H1 (cell line): Measurements from ENCODE around the gene TMEM106C. TPM values are rescaled to one million over a fixed set of nuclear protein-coding genes. Genes with fewer than 3 reads are reported as not detected.

Source experiments
- CTCF ChIA-PET: fragments of 300-600 bp; sonication (Branson Sonifier 250); formaldehyde crosslinking; loops from one replicate; lab custom pipeline; 2021; ENCODE audit not compliant: partially characterized antibody; lab: Charles Lee
- POLR2A ChIA-PET: fragments of 300-600 bp; sonication (Branson Sonifier 250); formaldehyde crosslinking; loops from one replicate; lab custom pipeline; 2021; ENCODE audit warnings: inconsistent platforms; ENCODE audit not compliant: partially characterized antibody; lab: Charles Lee
- DNase-seq, 2 experiments: peaks; one replicate each; pipeline versions ENCODE4 v3.0.0 to v3.0.0-alpha.2; 2010 to 2022; ENCODE audit warnings: low spot score in 2 of 2, low read depth in 1 of 2, mixed read lengths in 1 of 2
- FAIRE-seq: peaks from 2 replicates; lab custom pipeline; 2011; peaks lifted over from hg19 to GRCh38; lab: Jason Lieb, UNC
- H2AFZ ChIP-seq: 2 replicates; pipeline ENCODE4 v1.8.1; 2012; ENCODE audit warnings: low read length, inconsistent platforms
- H2AK5ac ChIP-seq: 2 replicates; pipeline ENCODE4 v1.6.1; 2013; ENCODE audit warnings: low read depth, low read length
- H2BK120ac ChIP-seq: replicated peaks from 2 replicates; pipeline ENCODE3; 2013; ENCODE audit warnings: low read depth, low read length, inconsistent platforms
- H2BK12ac ChIP-seq: 2 replicates; pipeline ENCODE4 v1.6.1; 2013; ENCODE audit warnings: low read depth, low read length
- H2BK15ac ChIP-seq: 2 replicates; pipeline ENCODE4 v1.6.1; 2013; ENCODE audit warnings: low read length
- H2BK20ac ChIP-seq: 2 replicates; pipeline ENCODE4 v1.6.1; 2013; ENCODE audit warnings: low read length
- H2BK5ac ChIP-seq: 2 replicates; pipeline ENCODE4 v1.6.1; 2013; ENCODE audit warnings: low read depth, low read length
- H3K14ac ChIP-seq: 2 replicates; pipeline ENCODE4 v1.6.1; 2013; ENCODE audit warnings: inconsistent platforms; ENCODE audit not compliant: insufficient read length
- H3K18ac ChIP-seq: 2 replicates; pipeline ENCODE4 v1.6.1; 2013; ENCODE audit warnings: low read length; ENCODE audit errors: extremely low read depth
- H3K23ac ChIP-seq: 2 replicates; pipeline ENCODE4 v1.6.1; 2013; ENCODE audit warnings: inconsistent platforms; ENCODE audit not compliant: insufficient read length
- H3K23me2 ChIP-seq: 2 replicates; pipeline ENCODE4 v1.6.1; 2013; ENCODE audit warnings: low read depth, low read length
- H3K27ac ChIP-seq: 2 replicates; pipeline ENCODE4 v1.6.1; 2011; ENCODE audit warnings: low read depth, low read length, inconsistent platforms
- H3K27me3 ChIP-seq, 4 experiments: replicated peaks in 1 of 4; 1 replicate in 1 of 4; 2 replicates in 3 of 4; pipeline versions ENCODE4 v1.6.1 to v1.8.1; 2011 to 2013; ENCODE audit warnings: low read length in 3 of 4, mild to moderate bottlenecking in 3 of 4, inconsistent platforms in 2 of 4, mixed read lengths in 2 of 4, moderate library complexity in 1 of 4; ENCODE audit not compliant: control insufficient read depth in 3 of 4, insufficient read depth in 3 of 4; ENCODE audit errors: extremely low read depth in 1 of 4
- H3K36me3 ChIP-seq, 4 experiments: 2 replicates each; pipeline versions ENCODE4 v1.6.1 to v1.8.1; 2011 to 2013; ENCODE audit warnings: mild to moderate bottlenecking in 4 of 4, low read length in 3 of 4, moderate library complexity in 2 of 4, control low read depth in 1 of 4, inconsistent platforms in 1 of 4; ENCODE audit not compliant: insufficient read depth in 4 of 4, control insufficient read depth in 2 of 4
- H3K4ac ChIP-seq: replicated peaks from 2 replicates; pipeline ENCODE3; 2013; ENCODE audit warnings: low read length, low read depth, mixed read lengths, inconsistent platforms; ENCODE audit not compliant: insufficient read length
- H3K4me1 ChIP-seq, 4 experiments: replicated peaks in 1 of 4; 1 replicate in 1 of 4; 2 replicates in 3 of 4; pipeline versions ENCODE4 v1.6.1 to v1.8.1; 2011 to 2013; ENCODE audit warnings: low read length in 3 of 4, inconsistent platforms in 2 of 4, mixed read lengths in 1 of 4; ENCODE audit not compliant: insufficient read depth in 4 of 4, control insufficient read depth in 3 of 4
- H3K4me2 ChIP-seq, 2 experiments: 2 replicates each; pipeline versions ENCODE4 v1.6.1 to v1.8.1; 2011 to 2013; ENCODE audit warnings: low read depth in 2 of 2, low read length in 2 of 2, control low read depth in 1 of 2, inconsistent platforms in 1 of 2, mild to moderate bottlenecking in 1 of 2; ENCODE audit not compliant: insufficient read depth in 1 of 2
- H3K4me3 ChIP-seq, 4 experiments: fragments of 200-600, 300-600 bp in 1 of 4; sonication (generic), shearing (Covaris generic), sonication (Bioruptor Twin) in 1 of 4; 2 replicates each; pipeline versions ENCODE4 v1.5.1 to v1.8.1; 2011 to 2016; ENCODE audit warnings: low read length in 4 of 4, low read depth in 3 of 4, control low read depth in 2 of 4, inconsistent platforms in 2 of 4, mild to moderate bottlenecking in 2 of 4, mixed read lengths in 1 of 4, moderate library complexity in 1 of 4; ENCODE audit not compliant: insufficient read depth in 2 of 4; ENCODE audit errors: extremely low read depth in 1 of 4
- H3K56ac ChIP-seq: replicated peaks from 2 replicates; pipeline ENCODE3; 2013; ENCODE audit warnings: low read depth, mild to moderate bottlenecking, mixed read lengths, low read length, inconsistent platforms; ENCODE audit not compliant: insufficient read length
- H3K79me1 ChIP-seq: 2 replicates; pipeline ENCODE4 v1.6.1; 2013; ENCODE audit warnings: low read depth, low read length, control low read depth
- H3K79me2 ChIP-seq, 2 experiments: 2 replicates each; pipeline versions ENCODE4 v1.6.1 to v1.8.1; 2012 to 2013; ENCODE audit warnings: low read length in 2 of 2, mild to moderate bottlenecking in 2 of 2, inconsistent platforms in 1 of 2; ENCODE audit not compliant: insufficient read depth in 2 of 2, control insufficient read depth in 1 of 2
- H3K9ac ChIP-seq, 4 experiments: replicated peaks in 1 of 4; 1 replicate in 1 of 4; 2 replicates in 3 of 4; pipeline versions ENCODE4 v1.6.1 to v1.8.1; 2011 to 2013; ENCODE audit warnings: low read depth in 3 of 4, low read length in 3 of 4, control low read depth in 2 of 4, mild to moderate bottlenecking in 2 of 4, moderate library complexity in 2 of 4, inconsistent platforms in 1 of 4; ENCODE audit errors: extremely low read depth in 1 of 4
- H3K9me3 ChIP-seq, 2 experiments: 2 replicates each; pipeline versions ENCODE4 v1.6.1 to v1.8.1; 2012 to 2013; ENCODE audit warnings: mild to moderate bottlenecking in 2 of 2, moderate library complexity in 2 of 2, control low read depth in 1 of 2, inconsistent platforms in 1 of 2, low read depth in 1 of 2, low read length in 1 of 2, mixed read lengths in 1 of 2; ENCODE audit not compliant: insufficient read depth in 2 of 2
- H4K20me1 ChIP-seq, 2 experiments: replicated peaks in 1 of 2; 2 replicates each; pipeline versions ENCODE3 to v1.8.1; 2011 to 2013; ENCODE audit warnings: inconsistent platforms in 2 of 2, low read length in 2 of 2, mild to moderate bottlenecking in 1 of 2; ENCODE audit not compliant: insufficient read depth in 2 of 2, control insufficient read depth in 1 of 2
- H4K5ac ChIP-seq: 2 replicates; pipeline ENCODE4 v1.6.1; 2013; ENCODE audit warnings: low read length, low read depth, mixed read lengths, inconsistent platforms; ENCODE audit not compliant: insufficient read length
- H4K8ac ChIP-seq: 2 replicates; pipeline ENCODE4 v1.8.0; 2013; ENCODE audit warnings: mild to moderate bottlenecking, moderate library complexity, low read length, inconsistent platforms; ENCODE audit not compliant: insufficient read depth; ENCODE audit errors: extremely low read depth
- H4K91ac ChIP-seq: replicated peaks from 2 replicates; pipeline ENCODE3; 2013; ENCODE audit warnings: low read length, mixed read lengths, inconsistent platforms; ENCODE audit not compliant: insufficient read length
- BRCA1 ChIP-seq: IDR thresholded peaks from 2 replicates; pipeline ENCODE4 v1.6.1; 2012; ENCODE audit warnings: low read depth, low read length, improper control_type of control experiment
- CEBPB ChIP-seq: IDR thresholded peaks from 2 replicates; pipeline ENCODE4 v1.6.1; 2012; ENCODE audit warnings: low read depth, low read length
- GTF2F1 ChIP-seq: IDR thresholded peaks from 2 replicates; pipeline ENCODE4 v1.6.1; 2012; ENCODE audit warnings: low read depth, low read length, improper control_type of control experiment, borderline replicate concordance
- RFX5 ChIP-seq: IDR thresholded peaks from 2 replicates; pipeline ENCODE4 v1.6.1; 2011; ENCODE audit warnings: low read depth, low read length, improper control_type of control experiment, borderline replicate concordance
- SIN3A ChIP-seq, 2 experiments: IDR thresholded peaks in 1 of 2; conservative IDR thresholded peaks in 1 of 2; 2 replicates each; pipeline ENCODE4 v1.6.1; 2011 to 2012; ENCODE audit warnings: low read length in 2 of 2, improper control_type of control experiment in 1 of 2, low read depth in 1 of 2, mild to moderate bottlenecking in 1 of 2
- WGBS, 2 experiments: shearing (Covaris generic) in 1 of 2; methylation state at CpG; one replicate each; pipeline versions ENCODE4 v1.1.6 to v1.1.7; 2013 to 2015; ENCODE audit warnings: low lambda C conversion rate in 2 of 2, mixed read lengths in 2 of 2, inconsistent platforms in 1 of 2, low coverage in 1 of 2, missing lambda C conversion rate in 1 of 2; ENCODE audit not compliant: insufficient replicate concordance in 2 of 2, insufficient coverage in 1 of 2, insufficient read length in 1 of 2; ENCODE audit errors: extremely low coverage in 1 of 2, missing lambda C conversion rate in 1 of 2; 5-methylcytosine and 5-hydroxymethylcytosine counted together
- polyA plus RNA-seq, 7 experiments: library from polyadenylated mRNA; depleted of rRNA in 3 of 7; stranded (reverse) in 5 of 7; unstranded in 2 of 7; fragments of >200 nt in 5 of 7; fragments of 200-250 nt in 2 of 7; gene quantifications; 1 replicate in 5 of 7; 2 replicates in 1 of 7; 4 replicates in 1 of 7; pipeline versions ENCODE4 v1.2.1 to v1.2.3, GENCODE V29; 2011 to 2013; ENCODE audit warnings: missing spikeins in 2 of 7, mixed read lengths in 2 of 7
- total RNA-seq: library from RNA; stranded (reverse); fragmentation: NEBNext Ultra II Directional; extraction: Animal tissue kit (Norgen Biotek cat#: 25700); gene quantifications from 2 replicates; pipeline ENCODE4 v1.2.1, GENCODE V29; 2021

The TMEM106C gene
- total and polyA plus RNA-seq, 2 of the 8 experiments (the other 6 are each of a cell fraction or from before 2014, with no cell fraction given): 36.6 to 45.3 TPM

DNA sequence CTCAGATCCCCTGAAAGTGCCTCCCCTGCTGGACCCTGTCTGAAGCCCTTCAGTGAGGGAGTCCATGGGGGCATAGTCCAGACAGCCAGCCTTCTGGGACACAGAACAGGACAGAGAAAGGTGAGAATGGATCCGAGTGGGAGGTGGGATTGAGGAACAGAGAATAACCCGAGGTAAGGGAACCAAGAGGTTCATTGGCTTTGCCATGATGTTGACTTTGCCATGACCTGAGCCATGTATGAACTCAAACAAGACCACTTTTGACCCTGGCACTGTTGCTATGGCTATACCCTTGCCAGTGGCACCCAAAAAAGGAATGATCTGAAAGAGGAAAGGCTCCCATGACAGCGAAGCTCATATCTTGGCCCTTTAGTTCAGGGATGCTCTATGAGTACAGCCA is 36.0 kb upstream of the TMEM106C start:
- no peak overlapping the region for H4K8ac ChIP-seq
- no peaks in the 10 kb centered on the region for H3K79me2 ChIP-seq
- 77% methylated on average over 3 of the region's 3 CpGs; no CpG with 5 or more reads in 1 of the 2 experiments for WGBS, 2 experiments
- H2BK5ac ChIP-seq: no peak overlapping the region
- H3K27me3 ChIP-seq: peaks cover 2 to 7% (median 3%) of the 10 kb centered on the region in 4 experiments; a peak in 2 of 7 replicates
- H3K4me2 ChIP-seq: no peak overlapping the region
- no peak overlapping the region for H3K4ac ChIP-seq
- H3K9me3 ChIP-seq: no peaks in the 10 kb centered on the region
- H3K56ac ChIP-seq: no peak overlapping the region
- H3K27ac ChIP-seq: no peak overlapping the region
- no peaks in the 10 kb centered on the region for H3K4me1 ChIP-seq
- no peak overlapping the region for H2BK12ac ChIP-seq
- H2AK5ac ChIP-seq: no peak overlapping the region
- H3K9ac ChIP-seq: no peak overlapping the region
- CTCF ChIA-PET: interaction anchor here (1.0 to 3.7 kb wide), 5 partner anchors 13 to 57 kb away, joined by 3 to 20 read pairs (median 4); no protein-coding TSS in a partner anchor
- H3K23me2 ChIP-seq: no peaks in the 10 kb centered on the region
- no peak for DNase-seq
- no peaks in the 10 kb centered on the region for H3K79me1 ChIP-seq
- H2BK15ac ChIP-seq: no peak overlapping the region
- H3K14ac ChIP-seq: no peak overlapping the region
- H2AFZ ChIP-seq: no peak overlapping the region
- H3K4me3 ChIP-seq: no peak overlapping the region
- no peak overlapping the region for H3K18ac ChIP-seq
- no peaks in the 10 kb centered on the region for H3K36me3 ChIP-seq
- no peak overlapping the region for H4K91ac ChIP-seq
- TF ChIP-seq BRCA1 (no peak), CEBPB (no peak), GTF2F1 (no peak), SIN3A (conservative IDR thresholded peaks at IDR 0.05 in 1 of 2, IDR thresholded peaks at IDR 0.05 in 1 of 2; ENCODE audit: low read depth in 1 of 2, low read length in 2 of 2) (no peak), RFX5 (no peak)
- TF ChIP-seq, all 59 proteins: peak for 0
- no peak for FAIRE-seq
- Histone ChIP-seq H2BK20ac (no peak overlapping the region), H4K20me1 (no peaks in the 10 kb centered on the region), H4K5ac (no peak overlapping the region), H3K23ac (no peak overlapping the region), H2BK120ac (no peak overlapping the region)
- POLR2A ChIA-PET: interaction anchor here (0.8 to 1.8 kb wide), 2 partner anchors 22 to 256 kb away, joined by 3 to 4 read pairs; partner anchors contain the start of genes CCDC184 and VDR
